Measurements from ENCODE around the gene RASA4B.

The RASA4B gene

DNA sequence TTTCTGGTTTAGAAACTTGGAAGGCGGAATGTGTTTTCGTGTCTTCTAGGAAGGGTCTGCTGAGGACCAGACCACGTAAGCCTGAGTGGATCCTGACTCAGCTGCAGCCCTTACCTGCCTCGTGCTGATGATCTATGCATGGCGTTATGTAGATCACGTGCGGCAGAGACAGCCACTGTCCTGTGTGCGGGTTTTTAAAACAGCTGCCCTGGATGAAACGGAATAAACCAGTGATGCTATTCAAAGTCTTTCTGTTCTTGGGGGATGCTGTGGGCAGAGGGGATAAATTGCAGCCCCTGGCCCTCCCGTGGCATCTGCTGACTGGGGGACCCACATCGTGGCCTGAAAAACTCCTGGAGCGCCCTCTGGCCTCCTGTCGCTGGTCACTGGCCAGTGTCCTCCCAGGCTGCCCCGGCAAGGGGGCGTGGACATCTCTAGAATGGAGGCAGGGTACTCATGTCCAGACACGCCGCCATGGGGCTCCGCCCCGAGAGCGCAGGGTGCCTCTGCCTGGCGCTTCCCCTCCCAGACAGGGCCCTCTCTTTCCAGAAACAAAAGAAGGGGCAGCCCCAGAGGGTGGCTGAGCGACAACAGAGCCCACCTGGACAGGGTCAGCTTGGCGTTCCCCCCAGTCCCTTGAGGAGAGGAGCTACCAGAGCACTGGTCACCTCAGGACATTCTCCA is 66.1 kb downstream of the RASA4B start:
- DNase-seq = no peak

DNA sequence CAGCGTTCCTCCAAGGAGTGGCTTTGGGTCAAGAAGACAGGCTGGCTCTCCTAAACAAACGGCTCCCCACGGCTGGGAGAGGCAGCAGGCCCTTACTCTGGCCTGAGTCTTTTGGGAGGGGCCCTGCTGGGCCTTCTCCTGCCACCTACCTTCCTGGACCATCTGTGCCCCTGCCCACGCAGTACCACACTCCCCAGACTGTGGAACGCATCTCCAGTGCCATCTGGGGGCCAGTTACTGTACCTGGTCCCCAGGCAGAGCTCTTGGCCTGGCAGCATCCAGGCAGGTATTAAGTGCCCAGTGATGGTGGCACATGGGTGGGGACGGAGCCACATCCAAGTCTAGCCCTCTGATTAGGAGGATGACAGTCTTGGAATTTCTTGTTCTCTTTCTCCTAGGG is 67.3 kb downstream of the RASA4B start:
- peak; percentile 22 for DNase-seq

DNA sequence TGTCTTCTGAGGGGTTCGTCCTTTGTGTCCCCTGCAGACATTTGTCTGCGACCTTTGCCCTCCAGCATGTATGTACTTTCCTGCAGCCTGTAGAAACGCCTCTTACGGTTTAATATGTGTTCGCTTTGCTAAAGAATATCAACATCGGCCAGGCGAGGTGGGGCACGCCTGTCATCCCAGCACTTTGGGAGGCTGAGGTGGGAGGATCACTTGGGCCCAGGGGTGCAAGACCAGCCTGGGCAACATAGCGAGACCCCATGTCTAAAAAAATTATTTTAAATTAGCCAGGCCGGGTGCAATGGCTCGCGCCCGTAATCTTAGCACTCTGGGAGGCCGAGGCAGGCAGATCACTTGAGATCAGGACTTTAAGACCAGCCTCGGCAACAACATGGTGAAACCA is 68.4 kb downstream of the RASA4B start:
- no peak for DNase-seq

DNA sequence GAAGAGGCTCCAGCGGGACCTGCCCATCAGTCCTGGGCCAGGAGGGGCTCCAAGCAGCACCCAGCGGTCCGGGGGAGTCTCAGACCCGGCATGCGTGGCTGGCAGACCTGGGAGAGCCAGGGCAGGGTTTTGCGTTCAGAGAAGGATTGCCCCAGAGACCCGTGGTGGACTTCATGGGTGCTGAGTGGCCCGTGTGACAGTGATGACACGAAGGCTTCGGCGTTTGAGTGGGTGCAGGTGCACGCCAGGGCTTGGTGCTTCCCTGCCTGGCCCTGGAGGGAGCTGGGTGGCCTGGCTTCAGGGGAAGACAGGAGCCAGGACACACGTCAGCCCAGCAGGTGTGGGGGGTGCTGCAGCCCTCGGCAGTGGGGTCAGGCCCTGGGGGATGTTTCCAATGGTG is 70.3 kb downstream of the RASA4B start:
- no peak for DNase-seq

DNA sequence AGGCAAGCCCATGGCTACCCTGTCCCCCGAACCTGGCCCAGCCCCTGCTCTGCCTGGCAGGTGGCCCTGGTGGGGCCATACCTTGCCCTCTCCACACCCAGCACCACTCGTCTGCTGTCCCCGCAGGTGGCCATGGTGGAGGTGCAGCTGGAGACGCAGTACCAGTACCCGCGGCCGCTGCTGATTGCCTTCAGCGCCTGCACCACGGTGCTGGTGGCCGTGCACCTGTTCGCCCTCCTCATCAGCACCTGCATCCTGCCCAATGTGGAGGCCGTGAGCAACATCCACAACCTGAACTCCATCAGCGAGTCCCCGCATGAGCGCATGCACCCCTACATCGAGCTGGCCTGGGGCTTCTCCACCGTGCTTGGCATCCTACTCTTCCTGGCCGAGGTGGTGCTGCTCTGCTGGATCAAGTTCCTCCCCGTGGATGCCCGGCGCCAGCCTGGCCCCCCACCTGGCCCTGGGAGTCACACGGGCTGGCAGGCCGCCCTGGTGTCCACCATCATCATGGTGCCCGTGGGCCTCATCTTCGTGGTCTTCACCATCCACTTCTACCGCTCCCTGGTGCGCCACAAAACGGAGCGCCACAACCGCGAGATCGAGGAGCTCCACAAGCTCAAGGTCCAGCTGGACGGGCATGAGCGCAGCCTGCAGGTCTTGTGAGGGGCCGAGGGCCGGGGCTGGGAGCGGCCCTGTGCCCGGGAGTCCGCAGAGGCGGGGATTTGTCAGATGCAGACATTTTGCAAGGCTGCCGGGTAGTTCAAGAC is 71.0 kb downstream of the RASA4B start:
- no peak for DNase-seq

DNA sequence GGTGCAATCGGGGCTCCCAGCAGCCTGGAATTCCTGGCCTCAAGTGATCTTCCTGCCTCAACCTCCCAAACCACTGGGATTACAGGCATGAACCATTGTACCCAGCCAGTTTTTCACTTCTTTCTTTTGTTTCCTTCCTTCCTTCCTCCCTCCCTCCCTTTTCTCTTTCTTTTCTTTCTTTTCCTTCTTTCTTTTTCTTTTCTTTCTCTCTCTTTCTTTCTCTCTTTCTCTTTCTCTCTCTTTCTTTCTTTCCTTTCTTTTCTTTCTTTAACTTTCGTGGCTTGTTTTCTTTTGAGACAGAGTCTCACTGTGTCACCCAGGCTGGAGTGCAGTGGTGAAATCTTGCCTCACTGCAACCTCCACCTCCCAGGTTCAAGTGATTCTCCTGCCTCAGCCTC is 71.9 kb downstream of the RASA4B start:
- DNase-seq = no peak

DNA sequence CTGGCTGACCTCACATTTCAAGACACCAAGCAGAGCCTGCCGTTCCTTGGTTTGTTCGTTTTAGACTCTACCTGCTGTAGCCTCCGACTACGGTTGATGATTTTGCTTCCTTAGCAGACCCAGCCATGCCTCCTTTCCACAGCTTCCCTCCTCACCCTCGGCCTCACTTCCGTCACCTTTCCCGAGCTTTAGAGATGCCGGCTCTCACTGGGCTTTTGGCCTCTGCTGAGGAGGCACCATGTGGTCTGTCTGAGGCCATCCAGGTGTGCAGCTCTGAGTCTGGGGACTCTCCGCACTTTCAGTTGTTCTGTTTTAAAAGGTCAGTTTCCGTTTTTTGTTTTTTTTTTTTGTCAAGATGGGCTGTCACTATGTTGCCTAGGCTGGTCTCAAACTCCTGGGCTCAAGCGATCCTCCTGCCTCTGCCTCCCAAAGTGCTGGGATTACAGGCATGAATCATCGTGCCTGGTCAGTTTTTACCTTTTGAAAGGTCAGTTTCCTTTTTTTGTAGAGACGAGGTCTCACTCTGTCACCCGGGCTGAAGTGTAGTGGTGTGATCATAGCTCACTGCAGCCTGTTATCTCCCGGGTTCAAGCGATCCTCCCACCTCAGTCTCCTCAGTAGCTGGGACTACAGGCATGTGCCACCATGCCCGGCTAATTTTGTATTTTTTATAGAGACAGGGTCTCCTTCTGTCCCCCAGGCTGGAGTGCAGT is 72.5 kb downstream of the RASA4B start:
- no peak for DNase-seq

DNA sequence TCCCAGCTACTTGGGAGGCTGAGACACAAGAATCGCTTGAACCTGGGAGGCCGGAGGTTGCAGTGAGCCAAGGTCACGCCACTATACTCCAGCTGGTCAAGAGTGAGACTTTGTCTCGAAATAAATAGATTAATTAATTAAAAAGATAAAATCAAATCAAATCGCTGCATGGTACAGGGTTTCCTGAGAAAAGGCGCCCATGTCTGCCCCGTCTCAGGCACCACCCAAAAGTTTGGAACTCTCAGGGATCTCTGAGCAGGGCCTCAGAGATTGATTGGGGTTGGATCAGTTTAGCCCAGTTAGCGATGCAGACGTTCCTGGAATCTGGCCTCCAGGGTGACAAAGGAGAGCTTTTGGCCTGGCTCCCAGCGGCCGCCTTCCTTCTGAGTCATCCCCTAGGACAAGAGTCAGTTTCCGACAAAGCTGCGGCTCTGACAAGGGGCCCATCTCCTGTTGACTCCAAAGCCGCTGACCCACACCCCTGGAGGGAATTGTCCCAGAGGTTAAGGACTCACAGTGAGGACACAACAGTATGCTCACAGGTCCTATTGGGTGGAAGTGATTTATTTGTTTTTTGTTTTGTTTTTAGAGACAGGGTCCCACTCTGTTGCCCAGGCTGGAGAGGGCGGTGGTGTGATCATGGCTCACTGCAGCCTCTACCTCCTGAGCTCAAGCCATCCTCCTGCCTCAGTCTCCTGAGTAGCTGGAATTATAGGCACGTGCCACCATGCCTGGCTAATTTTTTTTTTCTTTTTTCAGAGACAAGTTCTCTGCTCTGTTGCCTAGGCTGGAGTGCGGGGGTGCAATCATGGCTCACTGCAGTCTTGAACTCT is 77.4 kb downstream of the RASA4B start:
- no peak for DNase-seq

DNA sequence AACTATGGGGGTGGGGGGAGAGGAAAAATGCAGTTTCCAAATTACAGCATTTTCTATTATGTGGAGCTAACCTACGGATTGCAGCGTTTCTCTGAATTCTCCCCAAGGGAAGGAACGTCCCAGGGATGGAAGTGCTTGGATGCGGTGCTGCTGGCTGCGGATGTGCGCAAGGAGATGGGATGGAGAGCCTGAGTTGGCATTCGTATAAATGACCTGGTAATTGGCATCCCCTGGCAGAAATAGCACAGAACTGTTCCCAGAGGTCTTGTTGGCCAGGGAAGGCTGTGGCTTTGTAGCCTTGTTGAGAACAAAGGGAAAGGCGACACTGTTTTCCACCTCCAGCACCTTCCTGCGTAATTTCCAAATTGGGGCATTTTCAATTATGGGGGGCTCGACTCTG is 81.5 kb downstream of the RASA4B start:
- DNase-seq = no peak

DNA sequence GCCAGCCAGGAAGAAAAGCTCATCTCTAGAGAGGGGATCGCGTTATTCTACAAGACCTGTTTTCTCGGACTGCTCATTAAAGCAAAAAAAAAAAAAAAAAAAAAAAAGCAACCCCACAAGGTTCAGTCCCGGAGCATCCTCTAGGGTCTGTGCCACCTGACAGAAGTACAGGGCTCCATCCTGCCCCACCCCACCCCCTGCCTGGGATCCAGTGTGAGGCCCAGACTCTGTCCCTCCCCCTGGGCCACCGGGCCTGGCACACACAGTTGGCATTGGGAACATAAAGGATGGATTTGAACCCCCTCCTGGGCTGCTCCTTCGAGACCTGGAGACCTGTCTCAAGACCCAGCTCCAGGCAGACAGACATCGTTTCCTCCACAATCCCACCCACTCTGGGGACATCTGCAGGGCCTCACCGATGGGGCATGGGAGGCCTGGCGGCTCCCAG is 83.5 kb downstream of the RASA4B start:
- DNase-seq = no peak

DNA sequence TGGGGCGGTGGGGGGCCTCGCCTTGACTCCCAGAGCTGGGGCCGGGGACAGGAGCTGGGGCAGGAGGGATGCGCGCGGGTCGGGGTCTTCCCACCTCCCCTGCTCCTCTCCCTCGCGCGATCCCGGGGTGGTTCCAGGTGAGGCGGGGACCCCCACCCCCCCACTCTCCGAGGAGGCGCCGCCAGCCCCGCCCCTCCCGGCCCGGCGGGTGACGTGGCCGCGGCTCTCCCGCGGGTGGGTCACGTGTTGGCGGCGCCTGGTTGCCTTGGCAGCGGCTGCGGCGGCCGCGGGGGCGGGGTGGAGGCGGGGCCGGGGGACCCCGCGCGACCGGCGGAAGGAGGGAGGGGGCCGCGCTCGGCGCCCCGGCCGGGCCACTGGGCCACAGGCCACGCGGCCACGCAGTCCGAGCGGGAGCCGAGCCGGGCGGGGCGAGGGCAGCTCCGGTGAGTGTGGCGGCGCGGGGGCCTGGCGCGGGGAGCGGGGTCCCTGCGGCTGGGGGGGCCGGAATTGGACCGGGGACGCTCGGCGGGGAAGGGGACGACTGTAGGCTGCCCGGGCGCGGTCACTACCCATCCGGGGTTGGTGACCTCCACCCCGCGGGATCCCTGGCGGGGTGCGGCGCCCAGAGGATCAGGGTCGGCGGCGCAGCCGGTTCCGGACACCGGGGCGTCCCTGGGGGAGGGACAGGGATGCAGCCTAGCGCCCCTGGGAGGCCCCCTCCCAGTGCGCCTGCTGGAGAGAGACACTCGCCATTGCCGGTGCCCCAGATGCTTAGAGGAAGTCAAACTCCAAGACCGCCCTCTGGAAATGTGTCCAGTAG is 84.1 kb downstream of the RASA4B start, which contains the start of gene ORAI2:
Gene ORAI2, plus strand, starts transcription at position 357 of the 820 bp plus-strand sequence. CDS start 5,382 bp downstream, outside the sequence.
- DNase-seq = peak; percentile 78

Measured in effector CD8-positive, alpha-beta T cell (primary cell).